AG09319 (cell line): ENCODE measurements around the gene REV1.

Experiments used
- DNase-seq: peaks from one replicate; pipeline ENCODE4 v3.0.0-alpha.2; 2010; ENCODE audit warnings: low read depth; ENCODE audit errors: extremely low read depth
- CTCF ChIP-seq: IDR thresholded peaks from 2 replicates; pipeline ENCODE4 v1.5.1; 2011; ENCODE audit warnings: low read depth, mild to moderate bottlenecking, inconsistent platforms, low read length, moderate library complexity

Gene REV1

DNA sequence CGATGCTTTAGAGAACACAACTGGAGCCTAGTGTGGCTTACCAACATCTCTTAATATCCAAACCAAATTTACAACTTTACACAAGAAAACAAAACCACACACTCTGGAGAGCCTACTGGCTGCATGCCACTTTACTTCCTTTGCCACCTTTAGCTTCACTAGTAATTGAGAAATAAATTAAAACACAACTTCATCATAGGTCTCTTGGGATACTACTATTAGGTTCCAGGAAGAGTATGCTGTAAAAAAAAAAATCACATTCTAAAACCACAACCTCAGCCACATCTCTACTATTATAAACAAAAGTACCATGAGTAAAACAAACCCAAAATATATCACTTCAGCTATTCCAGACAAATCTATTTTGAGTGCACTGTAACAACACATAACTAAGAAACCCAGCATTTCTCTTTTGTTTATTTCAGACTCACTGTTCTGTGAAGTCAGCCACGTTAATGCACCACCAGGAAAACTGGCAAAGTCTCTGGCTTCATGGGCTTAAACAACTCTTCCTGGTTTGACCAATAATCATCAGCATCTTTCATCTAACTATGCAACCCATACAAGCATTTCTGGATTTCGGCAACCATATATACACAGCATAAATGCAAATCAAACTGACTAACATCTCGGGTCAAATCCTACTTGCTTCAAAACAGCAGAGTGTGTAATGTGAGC is 59.1 kb downstream of the REV1 start:
- DNase-seq, result peak; percentile 89
- TF ChIP-seq CTCF, result no peak

DNA sequence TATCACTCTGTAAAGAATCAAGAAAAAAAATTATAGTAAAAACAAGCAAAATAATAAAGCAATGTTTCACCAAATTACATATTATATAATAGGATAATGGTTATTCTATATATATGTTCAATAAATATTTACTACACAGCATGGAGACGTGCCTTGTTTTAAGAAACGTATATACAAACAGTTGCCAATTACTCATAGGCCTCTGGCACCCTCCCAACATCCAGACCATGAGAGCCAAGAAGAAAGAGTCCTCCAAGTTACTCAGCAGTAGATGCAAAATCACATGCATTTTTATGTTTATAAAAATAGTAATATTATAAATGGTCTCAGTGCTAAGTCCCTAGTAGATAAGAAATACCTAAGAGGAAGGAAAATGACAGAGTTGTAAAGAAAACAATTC is 64.8 kb downstream of the REV1 start:
- peak; percentile 30 for DNase-seq

GRCh38 chr2:99424371-99424770 is 65.4 kb downstream of the REV1 start:
- DNase-seq, result no peak
- TF ChIP-seq CTCF, result no peak

More for the DNA sequence above, 64.8 kb downstream of the REV1 start:
- no peak for TF ChIP-seq CTCF

- no peak for DNase-seq
- no peak for TF ChIP-seq CTCF
Measured at GRCh38 chr2:99422599-99422998, 67.2 kb downstream of the REV1 start.

GRCh38 chr2:99421469-99421868 is 68.3 kb downstream of the REV1 start:
- no peak for DNase-seq
- no peak for TF ChIP-seq CTCF

DNA sequence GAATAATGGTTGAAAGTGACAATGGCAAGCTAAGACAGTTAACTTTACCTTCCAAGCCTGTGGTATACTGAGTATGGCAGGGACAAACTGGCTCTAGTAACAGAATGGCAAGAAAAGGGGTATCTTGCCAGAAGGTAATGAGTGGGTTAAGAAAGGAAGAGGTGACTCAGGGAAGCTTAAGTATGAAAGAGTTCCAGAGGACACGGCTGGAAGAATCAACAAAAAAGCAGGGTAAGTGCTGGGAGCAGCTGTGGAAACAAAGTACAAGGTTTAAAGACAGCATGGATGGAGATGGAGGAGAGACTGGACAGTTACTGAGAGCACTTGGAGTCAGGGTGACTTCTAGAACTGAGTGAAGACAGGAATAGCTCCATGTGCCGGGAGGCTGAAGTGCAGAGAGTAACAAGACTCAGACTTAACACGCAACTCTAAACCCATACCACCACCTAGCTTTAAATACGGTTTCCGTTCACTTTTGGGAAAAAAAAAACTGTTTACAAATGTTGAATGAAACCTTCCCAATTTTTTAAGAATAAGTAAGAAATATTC is 69.0 kb downstream of the REV1 start:
- TF ChIP-seq CTCF, result no peak
- no peak for DNase-seq

- DNase-seq, result no peak
- no peak for TF ChIP-seq CTCF
Measured at GRCh38 chr2:99420031-99420430, 69.8 kb downstream of the REV1 start.
